Pulmonary artery endothelial cell (primary cell): ENCODE data around the gene NPC1L1. TPM values are rescaled to one million over a fixed set of nuclear protein-coding genes. Genes with fewer than 3 reads are reported as not detected.
"Not testable (repeated sequence)": the region's sequence is repeated elsewhere in the genome, so short reads cannot be mapped to it uniquely, and the experiment has no call there.

Source experiments
- DNase-seq: peaks from one replicate; pipeline ENCODE4 v3.0.0-alpha.2; 2011; ENCODE audit warnings: low read depth, low spot score
- total RNA-seq: library from RNA; depleted of rRNA; stranded (reverse); fragments of >200 nt; gene quantifications from 2 replicates; pipeline ENCODE4 v1.2.3, GENCODE V29; 2014

NPC1L1 gene
- total RNA-seq, 1 donor from 2014 or later, result not detected

- no peak for DNase-seq
Measured at GRCh38 chr7:44511236-44511635, 29.9 kb downstream of the NPC1L1 start.

GRCh38 chr7:44508328-44509030 lies 32.7 kb downstream of the NPC1L1 start:
- DNase-seq, result no peak

- DNase-seq, result not testable (repeated sequence)
Measured at GRCh38 chr7:44506592-44507288, 34.4 kb downstream of the NPC1L1 start.

GRCh38 chr7:44505595-44505994 lies 35.5 kb downstream of the NPC1L1 start:
- no peak for DNase-seq

GRCh38 chr7:44498230-44498954 lies 42.7 kb downstream of the NPC1L1 start:
- no peak for DNase-seq

- no peak for DNase-seq
Measured at GRCh38 chr7:44497155-44498027, 43.7 kb downstream of the NPC1L1 start.

GRCh38 chr7:44496385-44496784 lies 44.7 kb downstream of the NPC1L1 start:
- DNase-seq, result no peak

- DNase-seq, result no peak
Measured at GRCh38 chr7:44494960-44495359, 46.2 kb downstream of the NPC1L1 start.

- no peak for DNase-seq
Measured at GRCh38 chr7:44491229-44491628, 49.9 kb downstream of the NPC1L1 start.

- peak; percentile 40 for DNase-seq
Measured at GRCh38 chr7:44490351-44491200, 50.6 kb downstream of the NPC1L1 start, which contains the start of gene NUDCD3. Gene NUDCD3 (minus strand): TSS chr7:44490658. CDS start chr7:44490600, 58 bp downstream.

GRCh38 chr7:44489955-44490350 lies 51.2 kb downstream of the NPC1L1 start:
- DNase-seq, result no peak

GRCh38 chr7:44488955-44489354 lies 52.2 kb downstream of the NPC1L1 start:
- no peak for DNase-seq

- DNase-seq, result no peak
Measured at GRCh38 chr7:44486693-44487092, 54.4 kb downstream of the NPC1L1 start.

- DNase-seq, result no peak
Measured at GRCh38 chr7:44486001-44486400, 55.1 kb downstream of the NPC1L1 start.

GRCh38 chr7:44484482-44485313 lies 56.4 kb downstream of the NPC1L1 start:
- DNase-seq, result no peak

- no peak for DNase-seq
Measured at GRCh38 chr7:44482502-44483485, 58.3 kb downstream of the NPC1L1 start.

GRCh38 chr7:44477938-44478337 lies 63.2 kb downstream of the NPC1L1 start:
- no peak for DNase-seq
